ENCODE results near the gene OR5M11.

The OR5M11 gene

DNA sequence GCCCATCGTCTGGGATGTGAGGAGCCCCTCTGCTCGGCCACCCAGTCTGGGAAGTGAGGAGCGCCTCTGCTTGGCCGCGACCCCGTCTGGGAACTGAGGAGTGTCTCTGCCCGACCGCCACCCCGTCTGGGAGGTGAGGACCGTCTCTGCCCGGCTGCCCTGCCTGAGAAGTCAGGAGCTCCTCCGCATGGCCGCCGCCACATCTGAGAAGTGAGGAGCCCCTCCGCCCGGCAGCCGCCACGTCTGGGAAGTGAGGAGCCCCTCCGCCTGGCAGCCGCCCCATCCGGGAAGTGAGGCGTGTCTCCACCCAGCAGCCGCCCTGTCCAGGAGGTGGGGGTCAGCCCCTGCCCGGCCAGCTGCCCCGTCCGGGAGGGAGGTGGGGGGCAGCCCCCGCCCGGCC lies 46.0 kb downstream of the OR5M11 start:
- H3K4ac ChIP-seq (ENCODE audit: low read depth, low read length): no peak overlapping the region
- H3K79me1 ChIP-seq (ENCODE audit: low read length): no peaks in the 10 kb centered on the region
- peaks cover 4% of the 10 kb centered on the region for H3K9me3 ChIP-seq (ENCODE audit: insufficient read depth, low read depth, low read length)
- H3K4me2 ChIP-seq (ENCODE audit: low read length): no peak overlapping the region
- no peak for DNase-seq
- no peak overlapping the region for H3K27ac ChIP-seq (ENCODE audit: low read depth, low read length)
- no peak overlapping the region for H3K18ac ChIP-seq (ENCODE audit: low read length)
- no peak overlapping the region for H4K8ac ChIP-seq (ENCODE audit: low read depth, low read length)
- no peak overlapping the region for H3K23ac ChIP-seq (ENCODE audit: low read length)
- H4K91ac ChIP-seq (ENCODE audit: low read depth, low read length): no peak overlapping the region
- H3K14ac ChIP-seq (ENCODE audit: low read length): no peak overlapping the region
- no peak overlapping the region for H2BK5ac ChIP-seq (ENCODE audit: low read depth, low read length, poor library complexity)
- H4K12ac ChIP-seq (ENCODE audit: low read depth, low read length): no peak overlapping the region
- no peak overlapping the region for H2BK12ac ChIP-seq (ENCODE audit: low read length)
- no peaks in the 10 kb centered on the region for H3K4me1 ChIP-seq (ENCODE audit: control insufficient read depth in 1 of 2, insufficient read depth in 2 of 2, low read length in 2 of 2)
- WGBS (ENCODE audit: extremely low coverage, insufficient coverage, insufficient read length): no CpG with 5 or more reads among the region's 28 CpGs
- no peak overlapping the region for H3K9ac ChIP-seq (ENCODE audit: low read length)
- no peaks in the 10 kb centered on the region for H3K79me2 ChIP-seq (ENCODE audit: control insufficient read depth, insufficient read depth, low read length, poor library complexity)
- H3K4me3 ChIP-seq (ENCODE audit: low read depth, low read length): no peak overlapping the region
- no peaks in the 10 kb centered on the region for H3K27me3 ChIP-seq (ENCODE audit: insufficient read depth, low read length)
- no peak overlapping the region for H2AK5ac ChIP-seq (ENCODE audit: low read length)
- no peak overlapping the region for H2AFZ ChIP-seq (ENCODE audit: insufficient read depth, low read length, poor library complexity)
- H2BK120ac ChIP-seq (ENCODE audit: insufficient read depth, low read length, poor library complexity): no peak overlapping the region
- H3K36me3 ChIP-seq (ENCODE audit: control insufficient read depth in 1 of 2, insufficient read depth in 2 of 2, low read length in 2 of 2): no peaks in the 10 kb centered on the region

DNA sequence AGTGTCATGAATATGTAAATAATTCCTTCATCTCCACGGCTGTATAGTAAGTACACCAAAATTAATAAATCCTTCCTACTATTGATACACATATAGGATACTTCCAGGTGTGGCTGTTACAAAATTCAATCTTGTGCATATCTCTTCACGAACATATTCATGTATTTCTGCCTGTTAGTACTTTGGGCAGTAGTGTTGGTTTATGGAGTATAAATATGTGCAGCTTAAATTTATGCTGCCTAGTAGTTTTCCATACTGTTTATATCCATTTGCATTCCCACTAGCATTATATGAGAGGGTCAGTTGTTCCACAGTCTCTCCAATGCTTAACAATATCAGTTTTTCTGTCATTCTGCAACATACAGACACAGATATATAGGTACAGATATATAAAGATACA lies 47.9 kb downstream of the OR5M11 start:
- Histone ChIP-seq H3K27me3 (ENCODE audit: insufficient read depth, low read length) (no peaks in the 10 kb centered on the region), H2AFZ (ENCODE audit: insufficient read depth, low read length, poor library complexity) (no peak overlapping the region), H3K79me2 (ENCODE audit: control insufficient read depth, insufficient read depth, low read length, poor library complexity) (no peaks in the 10 kb centered on the region), H3K9me3 (ENCODE audit: insufficient read depth, low read depth, low read length) (peaks cover 4% of the 10 kb centered on the region), H2BK120ac (ENCODE audit: insufficient read depth, low read length, poor library complexity) (no peak overlapping the region), H3K23ac (ENCODE audit: low read length) (no peak overlapping the region), H3K9ac (ENCODE audit: low read length) (no peak overlapping the region), H4K91ac (ENCODE audit: low read depth, low read length) (no peak overlapping the region), H2BK12ac (ENCODE audit: low read length) (no peak overlapping the region), H4K8ac (ENCODE audit: low read depth, low read length) (no peak overlapping the region), H2AK5ac (ENCODE audit: low read length) (no peak overlapping the region), H4K12ac (ENCODE audit: low read depth, low read length) (no peak overlapping the region), H3K4me2 (ENCODE audit: low read length) (no peak overlapping the region), H3K4me1 (ENCODE audit: control insufficient read depth in 1 of 2, insufficient read depth in 2 of 2, low read length in 2 of 2) (no peaks in the 10 kb centered on the region), H2BK5ac (ENCODE audit: low read depth, low read length, poor library complexity) (no peak overlapping the region), H3K14ac (ENCODE audit: low read length) (no peak overlapping the region), H3K4ac (ENCODE audit: low read depth, low read length) (no peak overlapping the region), H3K36me3 (ENCODE audit: control insufficient read depth in 1 of 2, insufficient read depth in 2 of 2, low read length in 2 of 2) (no peaks in the 10 kb centered on the region), H3K18ac (ENCODE audit: low read length) (no peak overlapping the region), H3K27ac (ENCODE audit: low read depth, low read length) (no peak overlapping the region), H3K79me1 (ENCODE audit: low read length) (no peaks in the 10 kb centered on the region), H3K4me3 (ENCODE audit: low read depth, low read length) (no peak overlapping the region)
- DNase-seq: no peak
- WGBS (ENCODE audit: extremely low coverage, insufficient coverage, insufficient read length): no CpG with 5 or more reads among the region's 2 CpGs
